ENCODE results near the gene AGO1. TPM values are rescaled to one million over a fixed set of nuclear protein-coding genes. Genes with fewer than 3 reads are reported as not detected.
"Not testable (repeated sequence)": the region's sequence is repeated elsewhere in the genome, so short reads cannot be mapped to it uniquely, and the experiment has no call there.

The AGO1 gene
- total RNA-seq, 2 experiments from 2014 or later: 33.0 to 34.2 TPM

- H3K27me3 Mint-ChIP-seq: no peaks in the 10 kb centered on the region
- H3K4me1 Mint-ChIP-seq (ENCODE audit: low read depth): no peaks in the 10 kb centered on the region
- no peak overlapping the region for H3K27ac Mint-ChIP-seq
- CTCF ChIA-PET: no interaction called here
- POLR2A ChIA-PET: no interaction called here
- no peak for TF ChIP-seq CTCF (IDR thresholded peaks at IDR 0.05)
- no peak overlapping the region for H3K4me3 Mint-ChIP-seq
- H3K9me3 Mint-ChIP-seq: no peaks in the 10 kb centered on the region
- no peak for ATAC-seq
- peaks cover 11% of the 10 kb centered on the region for H3K36me3 Mint-ChIP-seq (ENCODE audit: low read depth)
- DNase-seq: no peak
- intact Hi-C loops (cut with micrococcal nuclease): no loop called here
These were observed 76.3 kb downstream of the AGO1 start for GRCh38 chr1:35959304-35959703.

DNA sequence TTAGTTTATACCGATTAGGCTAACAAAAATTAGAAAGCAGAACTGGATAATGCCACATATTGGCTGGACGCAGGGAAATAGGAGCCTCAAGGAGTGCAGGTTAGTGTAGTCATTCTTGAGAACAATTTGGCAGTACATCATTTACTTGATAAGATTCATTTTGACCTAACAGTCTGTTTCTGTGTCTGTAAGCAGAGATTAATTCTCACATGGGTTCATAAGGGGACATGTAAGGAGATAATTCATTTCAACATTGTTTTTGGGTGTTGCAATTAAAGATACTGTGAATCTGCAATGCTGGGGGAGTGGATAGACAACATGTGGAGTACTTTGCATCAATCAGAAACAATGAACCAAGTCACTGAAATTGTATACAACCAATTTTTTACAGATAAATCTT is 79.9 kb downstream of the AGO1 start:
- TF ChIP-seq CTCF (IDR thresholded peaks at IDR 0.05): no peak
- ChIA-PET CTCF (no interaction called here), POLR2A (no interaction called here)
- Mint-ChIP-seq H3K4me1 (ENCODE audit: low read depth) (peaks cover 7% of the 10 kb centered on the region), H3K9me3 (no peaks in the 10 kb centered on the region), H3K27ac (no peak overlapping the region), H3K27me3 (no peaks in the 10 kb centered on the region), H3K4me3 (no peak overlapping the region), H3K36me3 (ENCODE audit: low read depth) (peaks cover 13% of the 10 kb centered on the region)
- intact Hi-C loops (cut with micrococcal nuclease): no loop called here
- ATAC-seq (no peak), DNase-seq (no peak)

DNA sequence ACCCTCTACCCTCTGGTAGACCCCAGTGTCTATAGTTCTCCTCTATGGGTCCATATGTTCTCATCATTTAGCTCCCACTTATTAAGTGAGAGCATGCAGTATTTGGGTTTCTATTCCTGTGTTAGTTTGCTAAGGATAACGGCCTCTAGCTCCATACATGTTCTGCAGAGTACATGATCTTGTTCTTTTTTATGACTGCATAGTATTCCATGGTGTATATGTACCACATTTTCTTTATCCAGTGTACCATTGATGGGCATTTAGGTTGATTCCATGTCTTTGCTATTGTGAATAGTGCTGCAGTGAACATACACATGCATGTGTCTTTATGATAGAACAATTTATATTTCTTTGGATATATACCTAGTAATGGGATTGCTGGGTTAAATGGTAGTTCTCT is 81.3 kb downstream of the AGO1 start:
- CTCF ChIA-PET; intact Hi-C loops (cut with micrococcal nuclease); ATAC-seq; H3K27ac Mint-ChIP-seq; H3K4me1 Mint-ChIP-seq (ENCODE audit: low read depth); POLR2A ChIA-PET; H3K4me3 Mint-ChIP-seq; H3K27me3 Mint-ChIP-seq; DNase-seq; H3K9me3 Mint-ChIP-seq: not testable (repeated sequence)
- H3K36me3 Mint-ChIP-seq (ENCODE audit: low read depth): peaks cover 24% of the 10 kb centered on the region

DNA sequence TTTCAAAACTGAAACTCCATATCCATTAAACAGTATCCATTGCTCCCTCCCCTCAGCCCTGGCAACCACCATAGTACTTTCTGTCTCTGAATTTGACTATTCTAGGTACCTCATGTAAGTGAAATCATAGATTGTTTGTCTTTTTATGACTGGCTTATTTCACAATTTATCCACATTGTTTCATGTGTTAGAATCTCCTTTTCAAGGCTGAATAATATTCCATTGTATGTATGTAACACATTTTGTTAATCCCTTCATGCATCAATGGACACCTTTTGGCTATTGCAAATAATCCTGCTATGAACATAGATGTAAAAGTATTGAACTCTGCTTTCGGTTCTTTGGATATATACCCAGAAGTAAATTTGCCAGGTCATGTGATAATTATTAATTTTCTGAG is 85.4 kb downstream of the AGO1 start:
- ATAC-seq: no peak
- CTCF ChIA-PET: no interaction called here
- POLR2A ChIA-PET: no interaction called here

GRCh38 chr1:35971601-35972000 is 88.6 kb downstream of the AGO1 start:
- no peak overlapping the region for H3K27ac Mint-ChIP-seq
- DNase-seq: no peak
- no peak overlapping the region for H3K4me3 Mint-ChIP-seq
- H3K27me3 Mint-ChIP-seq: no peaks in the 10 kb centered on the region
- H3K36me3 Mint-ChIP-seq (ENCODE audit: low read depth): peaks cover 45% of the 10 kb centered on the region
- CTCF ChIA-PET: no interaction called here
- TF ChIP-seq CTCF (IDR thresholded peaks at IDR 0.05): no peak
- POLR2A ChIA-PET: no interaction called here
- intact Hi-C loops (cut with micrococcal nuclease): no loop called here
- H3K4me1 Mint-ChIP-seq (ENCODE audit: low read depth): peaks cover 10% of the 10 kb centered on the region
- no peak for ATAC-seq
- peaks cover 2% of the 10 kb centered on the region for H3K9me3 Mint-ChIP-seq

More for the DNA sequence above, 85.4 kb downstream of the AGO1 start:
- H3K27ac Mint-ChIP-seq: no peak overlapping the region
- DNase-seq: no peak
- intact Hi-C loops (cut with micrococcal nuclease): no loop called here
- peaks cover 31% of the 10 kb centered on the region for H3K36me3 Mint-ChIP-seq (ENCODE audit: low read depth)
- H3K9me3 Mint-ChIP-seq: peaks cover 2% of the 10 kb centered on the region
- H3K27me3 Mint-ChIP-seq: no peaks in the 10 kb centered on the region
- no peak overlapping the region for H3K4me3 Mint-ChIP-seq
- TF ChIP-seq CTCF (IDR thresholded peaks at IDR 0.05): no peak
- peaks cover 7% of the 10 kb centered on the region for H3K4me1 Mint-ChIP-seq (ENCODE audit: low read depth)

GRCh38 chr1:35972631-35973030 is 89.6 kb downstream of the AGO1 start:
- H3K27me3 Mint-ChIP-seq; DNase-seq; H3K27ac Mint-ChIP-seq; H3K4me1 Mint-ChIP-seq (ENCODE audit: low read depth); intact Hi-C loops (cut with micrococcal nuclease); H3K9me3 Mint-ChIP-seq; ATAC-seq; H3K4me3 Mint-ChIP-seq; POLR2A ChIA-PET; CTCF ChIA-PET: not testable (repeated sequence)
- peaks cover 44% of the 10 kb centered on the region for H3K36me3 Mint-ChIP-seq (ENCODE audit: low read depth)
